Stimulated activated CD8-positive, alpha-beta memory T cell treated with anti-CD3 and anti-CD28 coated beads, Interleukin-15, amount 100 ng/mL, for 1 hour (primary cell): Measurements from ENCODE around the gene DTNA.
"Not testable (repeated sequence)": the region's sequence is repeated elsewhere in the genome, so short reads cannot be mapped to it uniquely, and the experiment has no call there.

ENCODE experiments used
- DNase-seq: peaks from one replicate; pipeline ENCODE4 v3.0.0-alpha.2; 2020; ENCODE audit warnings: low read depth

The DTNA gene

GRCh38 chr18:34725737-34726136 lies 15.6 kb downstream of the DTNA start:
- not testable (repeated sequence) for DNase-seq

DNA sequence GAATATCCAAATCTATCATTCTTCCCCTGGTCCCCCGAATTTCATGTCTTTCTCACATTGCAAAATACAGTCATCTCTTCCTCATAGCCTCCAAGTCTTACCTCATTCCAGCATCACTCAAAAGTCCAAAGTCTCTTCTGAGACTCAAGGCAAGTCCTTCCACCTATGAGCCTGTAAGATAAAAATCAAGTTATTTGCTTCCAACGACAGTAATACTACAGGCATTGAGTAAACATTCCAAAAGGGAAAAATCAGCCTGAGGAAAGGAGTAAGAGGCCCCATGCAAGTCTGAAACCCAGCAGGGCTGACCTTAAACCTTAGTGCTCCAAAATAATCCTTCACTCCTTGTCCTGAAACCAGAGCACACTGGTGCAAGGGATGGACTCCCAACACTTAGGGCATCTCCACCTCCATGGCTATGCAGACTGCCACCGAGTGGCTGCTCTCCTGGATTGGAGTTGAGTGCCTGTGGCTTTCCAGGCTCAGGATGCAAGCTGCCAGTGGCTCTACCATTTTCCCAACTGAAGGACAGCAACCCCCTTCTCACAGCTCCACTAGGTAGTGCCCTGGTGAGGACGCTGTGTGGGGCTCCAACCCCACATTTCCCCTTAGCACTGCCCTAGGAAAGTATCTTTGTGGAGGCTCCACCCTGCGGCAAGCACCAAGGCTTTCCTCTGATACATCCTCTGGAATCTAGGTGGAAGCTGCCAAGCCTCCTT lies 16.3 kb downstream of the DTNA start:
- DNase-seq: no peak

DNA sequence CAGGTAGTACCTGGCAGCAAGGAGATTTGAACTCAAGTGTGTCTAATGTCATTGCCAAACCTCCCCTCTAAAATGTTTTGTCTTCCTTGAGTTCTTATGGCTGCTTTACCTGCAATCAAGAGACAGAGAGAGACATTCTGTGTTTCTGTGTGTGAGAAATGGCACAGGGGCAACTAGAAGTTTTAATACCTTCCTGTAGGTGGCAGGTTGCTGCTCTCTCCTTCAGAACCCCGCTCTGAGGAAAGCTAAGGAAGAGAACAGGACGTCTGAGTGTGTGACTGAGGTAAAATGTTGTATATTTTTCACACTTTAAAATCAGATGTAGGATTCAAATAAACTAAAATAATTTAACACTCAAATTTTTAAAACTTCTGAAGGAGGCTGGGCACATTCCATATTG lies 19.2 kb downstream of the DTNA start:
- DNase-seq: no peak

DNA sequence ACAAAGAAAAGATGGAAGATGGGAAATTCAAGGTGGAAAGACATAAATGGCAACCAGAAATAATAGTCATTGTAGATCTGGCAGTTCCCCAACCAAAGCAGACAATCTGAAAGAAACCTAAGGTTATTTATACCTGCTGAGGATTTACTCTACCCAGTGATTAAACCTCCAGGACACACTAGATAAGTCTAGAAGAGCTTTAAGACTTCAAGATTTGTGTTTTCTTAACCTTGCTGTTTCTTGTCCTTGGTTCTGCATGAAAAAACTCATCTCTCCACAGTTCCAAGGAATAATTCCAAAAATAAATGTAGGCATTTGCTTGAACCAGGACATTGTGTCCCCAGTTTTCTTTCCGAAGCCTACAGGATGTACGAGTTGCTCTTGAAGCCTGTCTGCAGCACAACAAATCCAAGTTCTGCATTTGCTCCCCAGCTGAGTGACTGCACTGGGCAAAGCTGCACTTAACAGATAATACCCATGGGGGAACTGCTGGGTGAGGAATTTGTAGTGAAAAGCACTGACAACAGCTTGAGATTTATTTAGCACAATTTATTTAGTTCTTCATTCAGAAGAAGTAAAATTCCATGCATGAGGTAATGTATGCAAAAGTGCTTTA lies 19.8 kb downstream of the DTNA start:
- no peak for DNase-seq

DNA sequence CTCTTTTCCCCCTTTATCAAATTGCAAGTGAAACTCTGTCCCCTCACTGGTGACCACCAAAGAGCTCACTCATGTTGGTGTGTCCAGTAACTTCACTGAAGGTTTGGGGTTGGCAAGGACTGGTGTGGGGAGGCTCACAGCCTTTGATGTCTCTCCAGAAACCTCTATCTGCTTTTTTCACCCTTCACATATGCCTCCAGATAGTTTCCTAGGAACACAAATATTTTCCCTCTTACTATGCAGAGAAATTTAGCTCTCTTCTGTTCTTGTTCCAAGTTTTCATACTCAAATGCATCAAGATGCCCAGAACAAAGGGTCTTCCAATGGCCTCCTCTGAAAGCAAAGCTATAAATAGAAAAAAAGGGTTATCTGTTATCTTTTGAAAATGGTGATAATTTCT lies 20.7 kb downstream of the DTNA start:
- no peak for DNase-seq

- DNase-seq: no peak
These were observed 24.0 kb downstream of the DTNA start for GRCh38 chr18:34734056-34734455.

DNA sequence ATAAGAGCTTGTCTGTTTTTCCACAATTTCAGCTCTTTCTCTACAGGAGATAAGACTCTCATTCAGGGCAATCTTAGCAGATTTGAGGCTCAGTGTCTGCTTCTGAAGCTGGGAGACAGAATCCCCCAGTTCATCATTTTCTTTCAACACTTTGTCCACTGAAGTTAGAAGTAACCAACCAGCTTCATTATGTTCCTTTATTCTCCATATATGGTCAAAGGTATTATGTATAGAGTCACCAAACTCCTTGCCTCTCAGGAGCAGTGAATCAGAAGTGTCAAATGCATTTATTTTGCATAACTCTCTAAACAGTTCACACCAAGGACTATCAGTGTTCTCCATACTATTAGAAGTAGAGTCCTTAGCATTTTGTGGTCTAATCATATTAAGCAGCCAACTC lies 24.4 kb downstream of the DTNA start:
- not testable (repeated sequence) for DNase-seq

GRCh38 chr18:34738175-34738894 lies 28.2 kb downstream of the DTNA start:
- DNase-seq: no peak

- DNase-seq: no peak
These were observed 30.0 kb downstream of the DTNA start for GRCh38 chr18:34740101-34740500.

DNA sequence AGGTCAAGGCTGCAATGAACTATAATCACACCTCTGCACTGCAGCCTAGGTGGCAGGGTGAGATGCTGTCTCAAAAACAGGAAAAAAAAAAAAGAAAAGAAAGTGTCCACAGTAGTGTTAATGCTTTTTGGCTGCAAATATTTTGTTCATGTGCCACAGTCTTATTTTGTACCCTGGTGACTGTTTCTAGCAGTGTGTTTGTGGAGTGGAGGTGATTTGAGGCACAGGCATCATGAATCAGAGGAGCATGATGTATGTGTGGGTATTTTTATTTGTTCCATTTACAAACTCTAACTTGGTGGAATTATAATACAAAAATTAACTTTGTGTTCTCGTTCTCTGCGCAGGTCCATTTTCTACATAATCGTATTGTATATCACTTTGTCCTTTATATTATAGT lies 30.6 kb downstream of the DTNA start:
- DNase-seq: no peak

GRCh38 chr18:34741401-34741800 lies 31.3 kb downstream of the DTNA start:
- no peak for DNase-seq

- DNase-seq: no peak
These were observed 32.8 kb downstream of the DTNA start for GRCh38 chr18:34742891-34743341.

GRCh38 chr18:34744569-34744968 lies 34.5 kb downstream of the DTNA start:
- no peak for DNase-seq

DNA sequence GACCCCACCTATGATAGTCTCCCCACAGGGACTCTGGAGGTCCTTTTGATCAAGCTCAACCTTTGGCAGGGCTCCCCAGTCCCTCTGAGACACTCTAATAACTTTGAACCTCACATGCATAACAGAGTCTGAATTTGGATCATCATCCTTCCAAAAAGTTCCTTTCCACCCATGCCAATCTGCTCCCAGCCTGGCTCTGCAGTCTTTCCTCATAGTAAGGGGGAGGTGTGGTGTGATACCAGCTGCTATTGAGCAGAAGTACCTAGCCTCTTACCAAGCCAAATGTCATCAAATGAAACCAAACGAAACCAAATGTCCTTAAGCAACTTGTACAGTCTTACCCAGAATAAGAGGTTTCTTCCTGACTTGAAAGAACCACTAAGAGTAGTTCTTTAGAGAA lies 36.5 kb downstream of the DTNA start:
- no peak for DNase-seq

DNA sequence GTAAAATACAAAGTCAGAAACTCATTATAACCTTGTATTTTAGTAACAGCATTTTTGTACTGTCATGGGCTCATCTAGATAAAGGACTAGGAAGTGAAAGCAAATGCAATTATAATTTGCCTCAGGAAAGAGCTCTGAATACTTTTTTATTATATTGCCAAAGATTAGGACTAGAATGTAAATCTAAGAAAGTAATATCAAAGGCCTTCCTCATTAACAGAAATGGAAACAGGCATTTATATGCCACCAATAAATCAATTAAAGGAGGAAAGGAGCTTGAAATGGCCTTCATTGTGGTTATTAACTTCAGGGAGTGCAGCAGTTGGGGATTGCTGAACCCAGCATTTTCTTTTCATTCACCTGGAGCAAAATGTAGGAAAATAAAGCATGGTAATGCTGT lies 39.6 kb downstream of the DTNA start:
- DNase-seq: no peak

GRCh38 chr18:34752056-34752455 lies 42.0 kb downstream of the DTNA start:
- DNase-seq: no peak

- DNase-seq: no peak
These were observed 44.2 kb downstream of the DTNA start for GRCh38 chr18:34754300-34754699.

DNA sequence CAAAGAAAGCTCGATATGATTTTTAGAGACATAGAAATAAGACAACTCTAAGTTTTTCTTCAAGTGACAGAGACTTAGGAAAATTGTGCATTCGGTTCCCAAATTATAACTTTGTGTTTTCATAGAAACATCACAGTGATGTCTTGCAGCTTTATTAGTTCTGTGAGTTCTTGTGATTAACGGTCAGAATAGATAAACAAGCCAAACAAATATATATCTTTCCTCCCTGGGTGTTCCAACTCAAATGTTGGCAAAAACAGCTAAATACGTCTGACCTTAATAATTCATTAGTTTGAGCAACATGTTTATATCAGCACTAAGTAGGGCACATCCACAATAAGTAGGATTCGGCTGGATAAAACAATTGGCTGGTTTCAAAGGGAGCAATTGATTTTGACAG lies 47.6 kb downstream of the DTNA start:
- DNase-seq: no peak

- no peak for DNase-seq
These were observed 48.4 kb downstream of the DTNA start for GRCh38 chr18:34758378-34758948.

- DNase-seq: no peak
These were observed 50.3 kb downstream of the DTNA start for GRCh38 chr18:34760444-34760843.

- no peak for DNase-seq
These were observed 54.4 kb downstream of the DTNA start for GRCh38 chr18:34764451-34764850.

DNA sequence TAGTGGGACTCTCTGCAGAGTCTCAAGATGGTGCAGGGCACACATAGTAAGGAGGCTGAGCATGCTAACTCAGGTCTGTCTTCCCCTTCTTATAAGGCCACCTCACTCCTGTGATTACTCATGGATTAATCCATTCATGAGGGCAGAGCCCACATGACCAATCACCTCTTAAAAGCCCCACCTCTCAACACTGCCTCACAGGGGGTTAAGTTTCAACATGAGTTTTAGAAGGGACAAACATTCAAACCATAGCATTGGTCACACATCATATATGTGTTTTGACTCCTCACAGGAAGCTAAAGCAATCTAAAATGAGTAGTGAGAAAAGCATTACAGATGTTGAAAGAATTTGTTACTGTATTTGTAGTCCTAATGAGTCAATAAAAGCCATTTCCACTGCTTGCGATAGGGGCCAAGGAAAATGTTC lies 57.5 kb downstream of the DTNA start:
- no peak for DNase-seq

- DNase-seq: no peak
These were observed 61.9 kb downstream of the DTNA start for GRCh38 chr18:34771958-34772357.
